Caco-2 (cell line): Measurements from ENCODE around the gene EPHX1. TPM values are rescaled to one million over a fixed set of nuclear protein-coding genes. Genes with fewer than 3 reads are reported as not detected.

Experiments
- BruUV-seq: library from RNA; stranded (reverse); fragments of 400-500 nt; replicated peaks from 2 replicates; lab custom pipeline; 2021; lab: Mats Ljungman, UMichigan
- CTCF ChIA-PET: fragments of 300-600 bp; sonication (Branson Sonifier 250); formaldehyde crosslinking; loops from one replicate; lab custom pipeline; 2022; ENCODE audit warnings: antibody characterized with exemption; lab: Charles Lee
- POLR2A ChIA-PET: fragments of 300-600 bp; sonication (Branson Sonifier 250); formaldehyde crosslinking; loops from one replicate; lab custom pipeline; 2022; ENCODE audit warnings: antibody characterized with exemption; lab: Charles Lee
- DNase-seq, 2 experiments: peaks; one replicate each; pipeline versions ENCODE4 v3.0.0 to v3.0.0-alpha.2; 2020 to 2022
- H3K27me3 ChIP-seq: replicated peaks from 2 replicates; pipeline ENCODE4 v1.6.0; 2011; ENCODE audit warnings: low read length; ENCODE audit not compliant: control insufficient read depth, insufficient read depth
- H3K36me3 ChIP-seq: 2 replicates; pipeline ENCODE4 v1.5.1; 2011; ENCODE audit warnings: low read length; ENCODE audit not compliant: control insufficient read depth, insufficient read depth
- H3K4me1 ChIP-seq: fragments of 250-450 bp; sonication (Bioruptor Pico); 2 replicates; pipeline ENCODE4 v1.5.1; 2020; ENCODE audit warnings: mild to moderate bottlenecking
- H3K4me3 ChIP-seq: 2 replicates; pipeline ENCODE4 v1.5.1; 2011; ENCODE audit warnings: low read depth, mild to moderate bottlenecking, control low read depth, low read length
- H3K9me3 ChIP-seq: fragments of 250-450 bp; sonication (Bioruptor Pico); 2 replicates; pipeline ENCODE4 v1.5.1; 2020; ENCODE audit warnings: mild to moderate bottlenecking, moderate library complexity
- H3K27ac Mint-ChIP-seq: one replicate; pipeline ENCODE4 v1.8.0; 2022; ENCODE audit warnings: mixed read lengths; ENCODE audit not compliant: unreplicated experiment
- H3K27me3 Mint-ChIP-seq: one replicate; pipeline ENCODE4 v1.8.0; 2022; ENCODE audit warnings: mixed read lengths; ENCODE audit not compliant: insufficient read depth, unreplicated experiment
- H3K36me3 Mint-ChIP-seq: one replicate; pipeline ENCODE4 v1.8.0; 2022; ENCODE audit warnings: mild to moderate bottlenecking, mixed read lengths; ENCODE audit not compliant: insufficient read depth, unreplicated experiment
- H3K4me1 Mint-ChIP-seq: one replicate; pipeline ENCODE4 v1.8.0; 2022; ENCODE audit warnings: low read depth, mixed read lengths; ENCODE audit not compliant: unreplicated experiment
- H3K4me3 Mint-ChIP-seq: one replicate; pipeline ENCODE4 v1.8.0; 2022; ENCODE audit warnings: mild to moderate bottlenecking, moderate library complexity, mixed read lengths; ENCODE audit not compliant: unreplicated experiment
- H3K9me3 Mint-ChIP-seq: one replicate; pipeline ENCODE4 v1.8.0; 2022; ENCODE audit warnings: mixed read lengths; ENCODE audit not compliant: unreplicated experiment
- intact Hi-C: fragments of 100-400 bp; cut with micrococcal nuclease; formaldehyde crosslinking; loops from one replicate; pipeline ENCODE4 v1.10.0; 2022; ENCODE audit not compliant: unreplicated experiment
- total RNA-seq: library from RNA; stranded (reverse); gene quantifications from 2 replicates; pipeline ENCODE4 v1.2.3, GENCODE V29; 2022
- TF ChIP-seq, protein P1 (sequence below), 2 experiments: fragments of 200-600 bp in 1 of 2; IDR thresholded peaks; 1 replicate in 1 of 2; 2 replicates in 1 of 2; pipeline versions ENCODE4 v1.5.1 to v1.8.0; 2011 to 2022; ENCODE audit warnings: antibody characterized with exemption in 1 of 2, control low read depth in 1 of 2, inconsistent platforms in 1 of 2, low read depth in 1 of 2, low read length in 1 of 2, mild to moderate bottlenecking in 1 of 2, moderate library complexity in 1 of 2; ENCODE audit not compliant: insufficient read depth in 1 of 2, severe bottlenecking in 1 of 2, unreplicated experiment in 1 of 2

Gene EPHX1
- total RNA-seq, 1 experiment from 2014 or later, result 88.5 TPM

DNA sequence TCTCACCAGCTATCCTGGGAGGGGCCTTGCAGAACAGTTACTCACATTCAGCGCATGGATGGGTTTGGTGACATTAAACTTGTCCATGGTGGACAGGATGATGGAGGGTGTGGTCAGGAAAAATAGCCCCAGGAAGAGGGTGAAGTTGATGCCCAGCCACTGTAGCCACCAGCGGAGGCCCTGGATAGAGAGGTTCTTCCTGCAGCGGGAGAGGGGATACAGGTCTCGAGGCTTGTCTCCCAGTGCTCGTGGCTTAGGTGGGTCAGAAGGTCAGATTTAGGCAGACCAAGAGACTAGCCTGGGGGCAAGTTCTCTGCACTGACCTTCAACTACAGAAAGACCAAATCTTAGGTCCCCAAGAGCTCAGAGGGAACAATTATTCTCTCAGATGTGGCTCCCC, 49.2 kb downstream of the EPHX1 start:
- CTCF ChIA-PET, result interaction anchor here (0.6 kb wide), 1 partner anchor 80 kb away, joined by 5 read pairs; no protein-coding TSS in a partner anchor
- Histone ChIP-seq H3K27me3 (no peaks in the 10 kb centered on the region), H3K4me1 (peaks cover 2% of the 10 kb centered on the region; the same call in 1 of the 2 replicates), H3K9me3 (no peaks in the 10 kb centered on the region), H3K4me3 (no peak overlapping the region), H3K36me3 (peaks cover 14% of the 10 kb centered on the region)
- no peak for DNase-seq
- TF ChIP-seq, protein P1, sequence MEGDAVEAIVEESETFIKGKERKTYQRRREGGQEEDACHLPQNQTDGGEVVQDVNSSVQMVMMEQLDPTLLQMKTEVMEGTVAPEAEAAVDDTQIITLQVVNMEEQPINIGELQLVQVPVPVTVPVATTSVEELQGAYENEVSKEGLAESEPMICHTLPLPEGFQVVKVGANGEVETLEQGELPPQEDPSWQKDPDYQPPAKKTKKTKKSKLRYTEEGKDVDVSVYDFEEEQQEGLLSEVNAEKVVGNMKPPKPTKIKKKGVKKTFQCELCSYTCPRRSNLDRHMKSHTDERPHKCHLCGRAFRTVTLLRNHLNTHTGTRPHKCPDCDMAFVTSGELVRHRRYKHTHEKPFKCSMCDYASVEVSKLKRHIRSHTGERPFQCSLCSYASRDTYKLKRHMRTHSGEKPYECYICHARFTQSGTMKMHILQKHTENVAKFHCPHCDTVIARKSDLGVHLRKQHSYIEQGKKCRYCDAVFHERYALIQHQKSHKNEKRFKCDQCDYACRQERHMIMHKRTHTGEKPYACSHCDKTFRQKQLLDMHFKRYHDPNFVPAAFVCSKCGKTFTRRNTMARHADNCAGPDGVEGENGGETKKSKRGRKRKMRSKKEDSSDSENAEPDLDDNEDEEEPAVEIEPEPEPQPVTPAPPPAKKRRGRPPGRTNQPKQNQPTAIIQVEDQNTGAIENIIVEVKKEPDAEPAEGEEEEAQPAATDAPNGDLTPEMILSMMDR (IDR thresholded peaks at IDR 0.05; ENCODE audit: insufficient read depth in 1 of 2, low read depth in 1 of 2, low read length in 1 of 2, severe bottlenecking in 1 of 2, unreplicated experiment in 1 of 2), result no peak
- no peaks in the 10 kb centered on the region for H3K27me3 Mint-ChIP-seq
- H3K27ac Mint-ChIP-seq, result no peak overlapping the region
- H3K36me3 Mint-ChIP-seq, result peaks cover 72% of the 10 kb centered on the region
- no peak overlapping the region for H3K4me3 Mint-ChIP-seq
- POLR2A ChIA-PET, result interaction anchor here (0.5 kb wide), 1 partner anchor 307 kb away, joined by 3 read pairs; no protein-coding TSS in a partner anchor
- no peaks in the 10 kb centered on the region for H3K9me3 Mint-ChIP-seq
- no peaks in the 10 kb centered on the region for H3K4me1 Mint-ChIP-seq
- no TSS peak for BruUV-seq
- intact Hi-C loops, result no loop called here

DNA sequence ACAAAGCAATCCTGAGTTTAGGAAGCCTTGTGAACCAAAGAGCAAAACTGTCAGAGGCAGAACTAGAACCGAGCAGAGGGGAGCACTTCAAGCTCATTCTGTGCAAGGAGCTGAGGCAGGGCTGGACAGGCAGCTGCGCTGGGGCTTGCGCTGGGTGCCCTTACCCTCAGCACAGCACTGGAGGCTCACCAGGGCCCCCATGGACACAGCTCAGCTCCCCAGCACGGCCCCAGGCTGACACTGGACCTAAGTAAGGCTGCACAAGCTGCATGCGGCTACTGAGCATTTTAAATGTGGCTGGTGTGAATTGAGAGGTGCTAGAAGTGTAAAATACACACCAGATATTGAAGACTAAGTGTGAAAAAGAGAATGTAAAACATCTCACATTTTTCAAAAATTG, 50.2 kb downstream of the EPHX1 start:
- no peaks in the 10 kb centered on the region for H3K27me3 Mint-ChIP-seq
- H3K4me1 ChIP-seq, result peaks cover 3% of the 10 kb centered on the region; the same call in 1 of the 2 replicates
- no peak overlapping the region for H3K27ac Mint-ChIP-seq
- TF ChIP-seq, protein P1 (IDR thresholded peaks at IDR 0.05; ENCODE audit: insufficient read depth in 1 of 2, low read depth in 1 of 2, low read length in 1 of 2, severe bottlenecking in 1 of 2, unreplicated experiment in 1 of 2), result no peak
- peaks cover 68% of the 10 kb centered on the region for H3K36me3 Mint-ChIP-seq
- no TSS peak for BruUV-seq
- H3K9me3 ChIP-seq, result no peaks in the 10 kb centered on the region
- POLR2A ChIA-PET, result no interaction called here
- no peaks in the 10 kb centered on the region for H3K27me3 ChIP-seq
- H3K4me3 ChIP-seq, result no peak overlapping the region
- no peaks in the 10 kb centered on the region for H3K9me3 Mint-ChIP-seq
- CTCF ChIA-PET, result interaction anchor here (1.0 kb wide), 1 partner anchor 22 kb away, joined by 3 read pairs; the partner anchor contains the start of gene TMEM63A
- H3K4me3 Mint-ChIP-seq, result no peak overlapping the region
- intact Hi-C loops, result loop anchor here (5.0 kb wide), 1 partner anchor 117 kb away; no protein-coding TSS in a partner anchor
- peaks cover 12% of the 10 kb centered on the region for H3K36me3 ChIP-seq
- H3K4me1 Mint-ChIP-seq, result peaks cover 2% of the 10 kb centered on the region
- DNase-seq, result no peak

DNA sequence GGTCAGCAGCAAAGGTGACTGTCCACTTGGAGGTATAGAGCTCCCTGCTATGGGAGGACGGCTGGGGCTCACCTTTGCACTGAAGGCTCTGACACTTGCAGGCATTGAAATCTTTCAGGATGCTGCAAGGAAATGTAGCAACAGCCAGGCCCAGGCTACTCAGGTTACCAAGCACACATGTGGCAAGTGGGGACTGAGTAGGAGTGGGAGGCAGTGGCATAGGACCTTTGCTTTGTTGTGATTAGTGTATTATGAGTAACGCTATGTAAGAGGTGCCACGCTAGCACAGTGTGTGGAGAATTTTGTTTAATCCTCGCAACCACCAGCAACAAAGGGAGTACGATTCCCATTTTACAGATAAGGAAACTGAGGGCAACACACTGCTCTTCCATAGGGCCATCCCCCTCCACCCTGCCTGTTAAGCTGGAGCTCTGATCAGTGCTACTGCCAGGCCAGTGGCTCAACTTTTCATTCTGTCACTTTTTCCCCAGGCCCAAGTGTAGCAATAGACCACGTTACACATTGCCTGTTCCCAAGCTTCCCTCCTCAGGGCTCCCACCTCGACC, 51.0 kb downstream of the EPHX1 start:
- TF ChIP-seq, protein P1 (IDR thresholded peaks at IDR 0.05; ENCODE audit: insufficient read depth in 1 of 2, low read depth in 1 of 2, low read length in 1 of 2, severe bottlenecking in 1 of 2, unreplicated experiment in 1 of 2), result no peak
- Histone ChIP-seq H3K36me3 (peaks cover 12% of the 10 kb centered on the region), H3K9me3 (no peaks in the 10 kb centered on the region), H3K27me3 (no peaks in the 10 kb centered on the region), H3K4me3 (no peak overlapping the region), H3K4me1 (peaks cover 3% of the 10 kb centered on the region; the same call in 1 of the 2 replicates)
- Mint-ChIP-seq H3K4me1 (peaks cover 7% of the 10 kb centered on the region), H3K27ac (no peak overlapping the region), H3K9me3 (no peaks in the 10 kb centered on the region), H3K27me3 (no peaks in the 10 kb centered on the region), H3K4me3 (no peak overlapping the region), H3K36me3 (peaks cover 65% of the 10 kb centered on the region)
- CTCF ChIA-PET, result interaction anchor here (1.0 kb wide), 1 partner anchor 22 kb away, joined by 3 read pairs; the partner anchor contains the start of gene TMEM63A
- DNase-seq, result no peak
- POLR2A ChIA-PET, result no interaction called here
- BruUV-seq, result no TSS peak
- intact Hi-C loops, result loop anchor here (5.0 kb wide), 1 partner anchor 116 kb away; no protein-coding TSS in a partner anchor
